ENCODE measurements around the gene PRDM15.

Gene PRDM15

DNA sequence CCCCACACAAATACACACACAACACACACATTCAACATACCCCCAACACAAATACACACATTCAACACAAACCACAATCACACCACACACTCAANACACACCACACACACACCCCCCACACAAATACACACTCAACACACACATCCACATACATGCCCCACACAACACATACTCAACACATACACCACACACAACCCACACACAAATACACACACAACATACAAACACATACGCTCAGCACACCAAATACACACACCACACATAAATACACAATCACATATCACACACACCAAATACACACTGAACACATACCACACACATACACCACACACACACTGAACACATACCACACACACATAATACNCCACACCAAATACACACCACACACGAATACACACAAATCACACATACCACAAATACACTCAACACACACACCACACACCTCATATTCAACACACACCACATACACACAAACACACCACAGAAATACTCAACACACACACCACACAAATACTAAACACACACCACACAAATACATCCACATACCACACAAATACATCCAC is 48.9 kb downstream of the PRDM15 start:
- Histone ChIP-seq H3K9ac (ENCODE audit: low read depth, low read length) (no peak overlapping the region), H3K4me1 (ENCODE audit: insufficient read depth, low read length) (peaks cover 1% of the 10 kb centered on the region; the same call in 1 of the 2 replicates), H3K9me3 (ENCODE audit: control insufficient read depth, insufficient read depth, low read length) (no peaks in the 10 kb centered on the region), H3K36me3 (ENCODE audit: insufficient read depth, low read length) (peaks cover 2% of the 10 kb centered on the region; the same call in 1 of the 2 replicates)

DNA sequence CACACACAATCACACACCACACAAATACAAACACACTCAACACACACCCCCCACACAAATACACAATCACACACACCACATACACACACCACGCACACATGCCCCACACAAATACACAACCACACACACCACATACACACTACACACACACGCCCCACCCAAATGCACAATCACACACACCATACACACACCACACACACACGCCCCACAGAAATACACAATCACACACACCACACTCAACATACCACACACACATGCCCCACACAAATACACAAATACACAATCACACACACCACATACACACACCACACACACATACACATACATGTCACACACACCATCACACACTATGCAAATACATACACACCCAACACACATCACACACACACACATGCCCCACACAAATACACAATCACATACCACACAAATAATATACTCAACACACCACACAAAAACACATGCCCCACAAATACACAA is 50.2 kb downstream of the PRDM15 start:
- Histone ChIP-seq H3K4me1 (ENCODE audit: insufficient read depth, low read length) (no peaks in the 10 kb centered on the region), H3K9me3 (ENCODE audit: control insufficient read depth, insufficient read depth, low read length) (no peaks in the 10 kb centered on the region), H3K36me3 (ENCODE audit: insufficient read depth, low read length) (no peaks in the 10 kb centered on the region), H3K9ac (ENCODE audit: low read depth, low read length) (no peak overlapping the region)

DNA sequence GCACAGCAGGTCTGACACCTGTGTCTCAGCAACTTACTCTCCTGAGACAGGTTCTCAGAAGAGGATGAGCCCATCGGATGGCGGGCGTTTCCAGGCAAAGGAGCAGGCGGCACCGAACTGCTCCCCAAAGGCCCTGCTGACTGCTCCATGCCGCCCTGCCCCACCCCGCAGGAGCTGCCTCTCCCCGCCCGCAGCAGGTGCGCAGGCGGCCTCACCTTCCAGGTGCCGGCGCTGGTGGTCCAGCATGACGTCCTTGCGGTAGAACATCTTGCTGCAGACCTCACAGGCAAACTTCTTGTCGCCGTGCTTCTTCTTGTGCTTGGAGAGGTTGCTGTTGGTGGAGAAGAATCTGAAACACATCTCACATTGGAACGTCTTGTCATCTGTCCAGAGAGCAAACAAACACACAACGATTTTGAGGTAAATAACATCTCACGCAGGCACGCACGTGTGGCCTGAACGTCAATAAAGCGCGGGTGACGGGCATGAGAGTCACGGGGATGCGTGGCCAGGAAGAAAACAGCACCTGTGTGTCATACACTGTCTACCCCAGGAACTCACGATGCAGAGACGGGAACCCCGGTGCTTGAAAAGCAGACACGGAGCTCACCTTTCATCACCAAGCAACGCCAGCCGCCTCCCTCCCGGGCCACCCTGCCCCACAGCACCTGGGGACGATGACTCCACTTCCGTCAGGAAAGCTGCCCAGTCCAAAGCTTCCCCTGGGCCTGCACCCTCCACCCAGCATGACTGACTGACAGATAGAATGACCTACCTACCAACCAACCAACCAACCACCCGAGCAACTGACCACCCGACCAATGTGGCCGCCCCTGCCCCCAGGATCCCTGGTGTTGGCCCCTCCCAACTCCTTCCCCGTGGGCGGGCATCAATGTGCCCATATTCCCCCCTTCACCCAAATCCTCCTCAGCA is 50.9 kb downstream of the PRDM15 start:
- H3K9ac ChIP-seq (ENCODE audit: low read depth, low read length), result no peak overlapping the region
- H3K9me3 ChIP-seq (ENCODE audit: control insufficient read depth, insufficient read depth, low read length), result no peaks in the 10 kb centered on the region
- H3K4me1 ChIP-seq (ENCODE audit: insufficient read depth, low read length), result no peaks in the 10 kb centered on the region
- no peaks in the 10 kb centered on the region for H3K36me3 ChIP-seq (ENCODE audit: insufficient read depth, low read length)

DNA sequence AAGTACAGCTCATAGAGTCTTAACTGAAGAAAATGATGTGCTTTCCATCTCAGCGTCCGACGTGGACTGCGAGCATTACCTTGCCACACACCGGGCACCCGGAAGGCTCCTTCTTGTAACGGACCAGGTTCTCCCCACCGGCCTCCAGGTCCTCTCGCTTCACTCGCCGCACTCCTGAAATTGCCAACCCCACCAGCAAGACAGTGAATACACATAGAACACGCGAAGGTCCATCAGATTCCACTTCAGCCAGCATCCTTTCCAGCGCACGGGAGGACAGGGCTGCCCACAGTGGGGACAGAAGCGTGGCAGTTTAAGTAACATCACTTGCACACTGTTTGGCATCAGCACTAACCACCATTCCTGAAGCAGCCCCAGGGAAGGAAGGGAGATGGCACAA is 53.3 kb downstream of the PRDM15 start:
- Histone ChIP-seq H3K36me3 (ENCODE audit: insufficient read depth, low read length) (no peaks in the 10 kb centered on the region), H3K4me1 (ENCODE audit: insufficient read depth, low read length) (no peaks in the 10 kb centered on the region), H3K9me3 (ENCODE audit: control insufficient read depth, insufficient read depth, low read length) (no peaks in the 10 kb centered on the region), H3K9ac (ENCODE audit: low read depth, low read length) (no peak overlapping the region)

DNA sequence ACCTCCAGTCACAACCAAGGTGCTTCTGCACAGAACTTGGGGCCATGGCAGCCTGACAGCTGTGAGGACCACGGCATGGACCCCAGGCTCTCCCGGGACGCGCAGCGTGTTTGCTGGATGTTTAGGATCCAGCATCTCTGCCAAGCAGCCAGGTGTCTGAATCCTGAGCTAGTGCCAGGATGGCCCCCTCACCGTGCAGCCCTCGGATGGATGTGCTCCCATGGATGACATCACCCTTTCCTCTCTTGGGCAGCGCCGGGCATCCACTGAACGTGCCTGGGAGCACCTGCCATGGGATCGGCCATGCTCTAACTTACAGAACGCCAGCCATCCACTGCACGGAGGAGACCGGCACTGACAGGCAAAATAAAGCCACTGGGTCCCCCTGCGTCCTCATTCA is 53.9 kb downstream of the PRDM15 start:
- H3K9me3 ChIP-seq (ENCODE audit: control insufficient read depth, insufficient read depth, low read length), result no peaks in the 10 kb centered on the region
- no peak overlapping the region for H3K9ac ChIP-seq (ENCODE audit: low read depth, low read length)
- no peaks in the 10 kb centered on the region for H3K4me1 ChIP-seq (ENCODE audit: insufficient read depth, low read length)
- no peaks in the 10 kb centered on the region for H3K36me3 ChIP-seq (ENCODE audit: insufficient read depth, low read length)

DNA sequence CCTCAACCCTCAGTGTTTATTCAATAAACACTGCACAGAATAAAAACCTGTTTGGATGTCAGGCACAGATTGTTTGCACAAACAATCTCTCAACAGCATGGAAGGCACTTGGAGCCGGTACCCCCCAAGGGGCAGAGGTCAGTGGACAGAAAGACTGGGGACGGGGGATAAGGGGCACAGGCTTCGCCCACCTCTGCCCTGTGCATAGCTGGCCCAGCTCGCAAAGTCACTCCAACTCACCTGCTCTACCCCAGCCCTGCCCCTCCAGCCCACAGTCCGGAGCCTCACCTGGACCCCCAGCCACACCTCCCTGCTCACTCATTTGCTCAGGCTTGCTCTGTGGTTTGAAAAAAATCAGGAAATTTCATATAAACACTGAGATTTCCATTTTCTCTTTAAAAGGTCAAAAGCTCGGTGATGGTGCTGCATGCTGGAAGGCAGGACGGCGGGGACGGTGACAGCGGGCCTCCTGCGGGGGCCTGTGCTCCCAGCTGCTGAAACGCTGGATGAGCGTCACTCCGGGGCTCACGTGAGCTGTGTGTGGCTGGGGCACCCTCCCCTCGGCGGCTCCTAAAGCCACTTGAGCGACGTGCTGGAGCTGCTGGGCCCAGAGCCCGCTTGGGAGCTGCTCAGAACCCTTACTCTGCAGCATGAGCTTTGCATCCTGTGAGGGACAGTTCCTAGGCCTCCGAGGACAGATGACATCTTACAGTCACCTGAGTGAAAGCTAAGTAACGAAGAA is 54.5 kb downstream of the PRDM15 start:
- H3K4me1 ChIP-seq (ENCODE audit: insufficient read depth, low read length), result no peaks in the 10 kb centered on the region
- no peak overlapping the region for H3K9ac ChIP-seq (ENCODE audit: low read depth, low read length)
- no peaks in the 10 kb centered on the region for H3K36me3 ChIP-seq (ENCODE audit: insufficient read depth, low read length)
- no peaks in the 10 kb centered on the region for H3K9me3 ChIP-seq (ENCODE audit: control insufficient read depth, insufficient read depth, low read length)

DNA sequence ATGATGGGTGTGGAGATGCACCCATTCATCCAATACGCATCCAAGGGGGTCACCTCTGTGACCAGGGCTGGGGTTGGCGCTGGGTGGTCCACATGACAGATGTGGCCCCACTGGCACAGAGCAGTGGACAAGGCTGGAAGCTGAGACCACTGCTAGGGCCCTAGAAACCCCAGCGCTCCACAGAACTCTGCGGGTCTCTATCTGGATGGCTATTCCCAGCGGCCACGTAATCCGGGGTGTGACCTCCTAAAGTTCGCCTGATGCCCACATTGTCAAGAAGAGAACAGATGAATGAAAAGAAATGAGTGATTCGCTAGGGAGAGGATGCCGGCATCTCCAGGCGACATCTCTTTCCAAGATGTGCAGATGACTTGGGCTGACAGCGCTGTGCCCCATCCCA is 55.2 kb downstream of the PRDM15 start:
- no peaks in the 10 kb centered on the region for H3K9me3 ChIP-seq (ENCODE audit: control insufficient read depth, insufficient read depth, low read length)
- no peaks in the 10 kb centered on the region for H3K4me1 ChIP-seq (ENCODE audit: insufficient read depth, low read length)
- no peak overlapping the region for H3K9ac ChIP-seq (ENCODE audit: low read depth, low read length)
- no peaks in the 10 kb centered on the region for H3K36me3 ChIP-seq (ENCODE audit: insufficient read depth, low read length)

DNA sequence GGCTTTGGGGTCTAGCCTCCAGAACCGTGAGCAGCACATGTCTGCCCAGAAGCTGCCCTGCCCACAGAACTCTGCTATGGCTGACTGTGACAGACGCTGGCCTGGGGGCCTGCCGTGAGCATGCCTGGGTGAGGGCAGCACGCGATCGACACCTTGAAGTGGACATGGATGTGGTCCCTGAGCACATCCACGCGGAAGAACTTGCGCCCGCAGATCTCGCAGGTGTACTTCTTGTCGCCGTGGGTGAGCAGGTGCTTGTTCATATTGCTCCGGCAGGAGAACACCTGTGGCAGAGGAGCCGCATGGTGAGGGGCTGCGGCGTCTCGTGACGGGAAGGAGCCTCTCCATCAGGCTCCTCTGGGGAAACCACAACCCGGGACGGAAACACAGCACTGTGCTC is 56.0 kb downstream of the PRDM15 start:
- Histone ChIP-seq H3K9ac (ENCODE audit: low read depth, low read length) (no peak overlapping the region), H3K9me3 (ENCODE audit: control insufficient read depth, insufficient read depth, low read length) (no peaks in the 10 kb centered on the region), H3K4me1 (ENCODE audit: insufficient read depth, low read length) (no peaks in the 10 kb centered on the region), H3K36me3 (ENCODE audit: insufficient read depth, low read length) (no peaks in the 10 kb centered on the region)

DNA sequence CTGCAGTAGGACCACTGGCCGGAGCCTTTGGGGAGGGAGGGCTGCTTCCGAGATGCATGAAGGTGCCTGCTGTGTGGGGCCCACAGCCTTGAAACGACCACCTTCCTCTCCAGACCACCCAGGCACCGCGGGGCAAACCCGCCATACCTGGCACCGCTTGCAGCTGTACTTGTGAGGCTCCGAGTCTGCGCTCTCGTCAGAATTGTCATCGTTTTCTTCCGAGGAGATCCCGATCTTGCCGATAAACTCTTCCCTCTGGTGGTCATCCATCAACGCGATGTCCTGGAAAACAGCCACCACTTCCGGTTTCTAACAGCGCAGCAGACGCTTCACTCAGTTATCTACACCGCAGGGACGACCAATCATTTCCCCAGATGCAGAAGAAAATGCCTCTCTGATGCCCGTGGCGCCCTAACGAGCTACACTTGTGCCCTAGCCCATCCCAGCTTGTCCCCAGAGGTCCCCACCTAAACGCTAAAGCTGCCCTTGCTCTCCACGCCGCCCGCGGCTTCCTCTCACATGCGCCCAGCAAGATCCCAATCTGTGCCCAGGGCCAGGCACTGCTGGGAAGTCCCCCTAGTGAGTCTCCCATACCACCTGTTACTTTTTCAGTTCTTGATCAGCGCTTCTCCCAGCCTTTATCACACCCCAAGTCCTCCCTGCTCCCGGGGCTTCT is 57.2 kb downstream of the PRDM15 start:
- H3K36me3 ChIP-seq (ENCODE audit: insufficient read depth, low read length), result no peaks in the 10 kb centered on the region
- no peaks in the 10 kb centered on the region for H3K4me1 ChIP-seq (ENCODE audit: insufficient read depth, low read length)
- no peak overlapping the region for H3K9ac ChIP-seq (ENCODE audit: low read depth, low read length)
- no peaks in the 10 kb centered on the region for H3K9me3 ChIP-seq (ENCODE audit: control insufficient read depth, insufficient read depth, low read length)

DNA sequence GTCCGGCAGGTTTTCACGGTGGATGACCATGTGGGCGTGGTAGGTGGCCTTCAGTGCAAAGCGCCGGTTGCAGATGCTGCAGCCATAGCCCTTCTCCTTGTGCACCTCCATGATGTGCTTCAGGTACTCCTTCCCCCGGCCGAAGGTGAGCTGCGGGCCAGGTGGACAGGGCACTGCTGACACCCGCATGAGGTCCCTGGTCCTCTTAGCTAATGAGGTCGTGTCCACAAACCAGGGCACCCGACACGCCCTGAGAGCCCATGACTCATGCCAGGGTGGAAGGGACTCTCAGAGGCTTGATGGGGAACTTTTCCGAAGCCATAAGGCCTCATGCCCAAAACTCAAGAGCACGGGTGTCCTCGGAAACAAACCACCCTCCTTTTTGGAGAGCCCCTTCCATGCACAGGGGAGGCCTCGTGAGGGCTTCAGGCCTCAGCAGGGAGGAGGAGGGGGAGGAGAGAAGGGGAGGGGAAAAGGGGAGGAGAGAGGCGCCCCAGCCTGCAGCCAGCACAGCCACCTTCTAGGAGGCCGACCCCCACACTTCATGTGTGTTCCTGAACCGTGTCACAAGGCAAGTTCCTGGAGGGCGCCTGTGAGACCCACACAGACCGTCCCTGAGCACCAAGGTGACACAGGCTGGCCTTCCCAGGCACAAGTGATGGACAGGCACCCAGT is 57.9 kb downstream of the PRDM15 start:
- H3K9me3 ChIP-seq (ENCODE audit: control insufficient read depth, insufficient read depth, low read length), result no peaks in the 10 kb centered on the region
- no peaks in the 10 kb centered on the region for H3K4me1 ChIP-seq (ENCODE audit: insufficient read depth, low read length)
- no peaks in the 10 kb centered on the region for H3K36me3 ChIP-seq (ENCODE audit: insufficient read depth, low read length)

DNA sequence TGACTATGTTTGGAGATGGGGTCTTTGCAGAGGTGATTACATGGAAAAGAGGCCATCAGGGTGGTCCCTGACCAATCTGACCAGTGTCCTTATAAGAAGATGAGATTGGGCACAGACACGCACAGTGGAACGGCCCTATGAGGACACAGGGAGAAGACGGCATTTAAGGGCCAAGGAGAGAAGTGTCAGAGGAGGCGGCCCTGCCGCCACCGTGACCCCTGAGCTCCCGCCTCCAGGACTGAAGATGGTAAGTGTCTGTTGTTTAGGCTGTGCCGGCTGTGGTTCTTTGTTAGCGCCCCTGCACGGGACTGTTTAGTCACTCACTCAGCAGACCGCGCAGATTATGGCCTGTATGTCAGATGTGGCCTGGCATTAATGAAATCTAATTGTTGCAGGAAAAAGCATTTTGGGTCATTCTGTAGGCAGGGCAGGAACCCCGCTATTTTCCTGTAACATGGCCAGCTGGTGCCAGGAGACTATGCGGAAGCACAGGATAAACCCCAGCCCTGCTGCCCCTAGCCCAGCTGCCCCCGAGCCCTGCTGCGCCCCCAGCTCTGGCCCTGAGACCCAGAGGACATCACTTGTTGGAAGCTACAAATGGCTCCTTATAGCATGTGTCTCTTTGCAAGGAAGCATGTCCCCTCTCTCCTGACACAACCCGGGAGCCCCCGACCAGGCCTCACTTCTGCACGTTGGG is 58.6 kb downstream of the PRDM15 start:
- no peaks in the 10 kb centered on the region for H3K4me1 ChIP-seq (ENCODE audit: insufficient read depth, low read length)
- H3K36me3 ChIP-seq (ENCODE audit: insufficient read depth, low read length), result no peaks in the 10 kb centered on the region
- H3K9me3 ChIP-seq (ENCODE audit: control insufficient read depth, insufficient read depth, low read length), result no peaks in the 10 kb centered on the region
- no peak overlapping the region for H3K9ac ChIP-seq (ENCODE audit: low read depth, low read length)

More for the DNA sequence above, 57.9 kb downstream of the PRDM15 start:
- H3K9ac ChIP-seq (ENCODE audit: low read depth, low read length), result no peak overlapping the region

DNA sequence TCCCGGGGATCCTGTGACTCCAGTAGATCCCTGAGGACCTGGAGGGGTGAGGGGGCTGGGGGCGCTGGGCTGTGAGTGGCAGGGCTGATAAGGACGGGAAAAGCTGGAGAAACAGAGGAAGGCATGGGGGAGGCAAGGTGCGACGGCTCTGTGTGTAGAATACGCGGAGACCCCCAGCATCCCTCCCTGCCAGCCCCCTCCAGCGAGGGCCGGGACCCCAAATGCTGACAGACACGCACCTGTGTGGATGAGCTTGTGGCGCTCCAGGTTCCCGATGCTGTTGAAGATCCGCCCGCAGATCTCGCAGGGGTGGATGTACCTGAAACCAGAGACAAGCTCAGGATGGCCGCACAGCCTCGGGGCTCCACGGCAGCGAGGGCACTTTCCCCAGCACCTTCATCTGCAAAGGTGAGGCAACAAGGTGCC is 59.3 kb downstream of the PRDM15 start:
- no peaks in the 10 kb centered on the region for H3K4me1 ChIP-seq (ENCODE audit: insufficient read depth, low read length)
- H3K36me3 ChIP-seq (ENCODE audit: insufficient read depth, low read length), result no peaks in the 10 kb centered on the region; the same call in 1 of the 2 replicates
- H3K9ac ChIP-seq (ENCODE audit: low read depth, low read length), result no peak overlapping the region
- no peaks in the 10 kb centered on the region for H3K9me3 ChIP-seq (ENCODE audit: control insufficient read depth, insufficient read depth, low read length)

DNA sequence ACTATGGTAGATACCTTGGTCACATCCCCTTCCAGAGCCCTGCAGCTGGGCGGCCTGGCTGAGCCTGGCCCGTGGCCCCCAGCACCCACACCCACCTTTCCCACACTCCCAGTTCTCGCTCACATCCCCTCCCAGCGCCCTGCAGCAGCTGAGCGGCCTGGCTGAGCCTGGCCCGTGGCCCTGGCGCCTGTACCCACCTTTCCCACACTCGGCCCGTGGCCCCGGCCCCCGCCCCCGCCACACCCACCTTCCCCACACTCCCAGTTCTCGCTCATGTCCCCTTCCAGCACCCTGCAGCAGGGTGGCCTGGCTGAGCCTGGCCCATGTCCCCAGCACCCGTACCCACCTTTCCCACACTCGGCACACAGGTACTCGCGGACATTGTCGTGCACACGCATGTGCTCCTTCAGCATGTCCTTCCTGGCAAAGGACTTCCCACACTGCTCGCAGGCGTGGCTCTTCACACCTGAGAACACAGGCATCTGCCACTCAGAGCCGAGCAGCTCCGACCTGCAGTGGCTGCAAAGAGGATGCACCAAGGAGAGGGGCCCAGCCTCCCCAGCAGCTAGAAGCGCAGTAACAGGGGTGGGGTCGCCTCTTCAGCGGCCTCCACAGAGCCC is 59.8 kb downstream of the PRDM15 start:
- H3K9me3 ChIP-seq (ENCODE audit: control insufficient read depth, insufficient read depth, low read length), result no peaks in the 10 kb centered on the region
- H3K9ac ChIP-seq (ENCODE audit: low read depth, low read length), result no peak overlapping the region
- no peaks in the 10 kb centered on the region; the same call in 1 of the 2 replicates for H3K36me3 ChIP-seq (ENCODE audit: insufficient read depth, low read length)
- H3K4me1 ChIP-seq (ENCODE audit: insufficient read depth, low read length), result no peaks in the 10 kb centered on the region

Measured in ES-I3 (cell line).